HL-60 (cell line): ENCODE measurements around the gene SCN5A.

Experiments
- DNase-seq, 2 experiments: peaks; one replicate each; pipeline ENCODE4 v3.0.0-alpha.2; 2010 to 2020; ENCODE audit warnings: low read depth in 1 of 2, low spot score in 1 of 2
- H3K27ac ChIP-seq: fragments of 250-450 bp; sonication (Bioruptor Pico); replicated peaks from 2 replicates; pipeline ENCODE4 v1.5.1; 2020; ENCODE audit warnings: mild to moderate bottlenecking, moderate library complexity
- H3K27me3 ChIP-seq: fragments of 250-450 bp; sonication (Bioruptor Pico); 2 replicates; pipeline ENCODE4 v1.5.1; 2021; ENCODE audit warnings: mild to moderate bottlenecking, moderate library complexity; ENCODE audit not compliant: insufficient read depth, poor library complexity, severe bottlenecking
- H3K4me3 ChIP-seq: replicated peaks from 2 replicates; pipeline ENCODE4 v1.5.1; 2011; ENCODE audit warnings: mild to moderate bottlenecking, control low read depth, low read length; ENCODE audit not compliant: insufficient read depth
- GABPA ChIP-seq: IDR thresholded peaks from 2 replicates; pipeline ENCODE4 v1.6.1; 2012; ENCODE audit warnings: low read depth
- POLR2AphosphoS5 ChIP-seq: IDR thresholded peaks from 2 replicates; pipeline ENCODE4 v1.6.1; 2012; ENCODE audit warnings: low read depth
- SPI1 ChIP-seq: IDR thresholded peaks from 2 replicates; pipeline ENCODE4 v1.6.1; 2012; ENCODE audit warnings: low read depth, mild to moderate bottlenecking, borderline replicate concordance
- TF ChIP-seq, protein P1 (sequence below): IDR thresholded peaks from one replicate; pipeline ENCODE4 v1.5.1; 2011; ENCODE audit warnings: low read length, control low read depth, inconsistent platforms; ENCODE audit not compliant: insufficient read depth
- TF ChIP-seq, protein P2 (sequence below): IDR thresholded peaks from 2 replicates; pipeline ENCODE4 v1.6.1; 2012; ENCODE audit warnings: low read depth; ENCODE audit not compliant: insufficient replicate concordance

The SCN5A gene

DNA sequence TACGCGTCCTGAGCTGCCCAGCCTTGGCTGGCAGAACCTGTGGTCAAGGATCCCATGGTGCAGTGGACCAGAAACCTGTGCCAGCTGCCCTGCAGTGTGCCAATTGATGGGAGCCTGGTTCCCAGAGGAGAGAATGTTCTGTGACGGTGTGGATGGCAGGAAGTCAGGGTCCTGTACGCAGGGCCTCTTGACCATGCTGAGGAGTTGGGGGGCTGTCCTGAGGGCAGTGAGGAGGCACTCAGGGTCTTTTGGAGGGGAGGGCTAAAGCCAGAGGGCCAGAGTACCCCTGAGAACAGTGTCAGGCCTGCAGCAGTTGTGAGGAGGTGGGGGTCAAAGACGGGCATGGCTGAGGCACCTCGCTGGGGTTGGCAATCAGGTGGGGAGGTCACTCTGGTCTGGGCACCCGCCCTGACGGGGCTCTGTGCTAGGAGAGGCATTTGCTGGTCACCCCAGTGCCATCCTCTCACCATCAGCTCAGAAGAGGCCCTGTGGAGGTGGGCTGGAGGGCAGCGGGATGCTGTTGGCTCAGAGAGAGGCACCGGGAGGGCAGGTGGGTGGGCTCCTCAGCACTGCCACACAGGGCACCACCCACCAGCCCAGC, 61.0 kb downstream of the SCN5A start:
- no peak for DNase-seq
- H3K4me3 ChIP-seq, result no peak overlapping the region
- H3K27ac ChIP-seq, result no peak overlapping the region
- TF ChIP-seq GABPA (no peak), SPI1 (no peak), POLR2AphosphoS5 (no peak)
- TF ChIP-seq, protein P1, sequence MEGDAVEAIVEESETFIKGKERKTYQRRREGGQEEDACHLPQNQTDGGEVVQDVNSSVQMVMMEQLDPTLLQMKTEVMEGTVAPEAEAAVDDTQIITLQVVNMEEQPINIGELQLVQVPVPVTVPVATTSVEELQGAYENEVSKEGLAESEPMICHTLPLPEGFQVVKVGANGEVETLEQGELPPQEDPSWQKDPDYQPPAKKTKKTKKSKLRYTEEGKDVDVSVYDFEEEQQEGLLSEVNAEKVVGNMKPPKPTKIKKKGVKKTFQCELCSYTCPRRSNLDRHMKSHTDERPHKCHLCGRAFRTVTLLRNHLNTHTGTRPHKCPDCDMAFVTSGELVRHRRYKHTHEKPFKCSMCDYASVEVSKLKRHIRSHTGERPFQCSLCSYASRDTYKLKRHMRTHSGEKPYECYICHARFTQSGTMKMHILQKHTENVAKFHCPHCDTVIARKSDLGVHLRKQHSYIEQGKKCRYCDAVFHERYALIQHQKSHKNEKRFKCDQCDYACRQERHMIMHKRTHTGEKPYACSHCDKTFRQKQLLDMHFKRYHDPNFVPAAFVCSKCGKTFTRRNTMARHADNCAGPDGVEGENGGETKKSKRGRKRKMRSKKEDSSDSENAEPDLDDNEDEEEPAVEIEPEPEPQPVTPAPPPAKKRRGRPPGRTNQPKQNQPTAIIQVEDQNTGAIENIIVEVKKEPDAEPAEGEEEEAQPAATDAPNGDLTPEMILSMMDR, result no peak
- TF ChIP-seq, protein P2, sequence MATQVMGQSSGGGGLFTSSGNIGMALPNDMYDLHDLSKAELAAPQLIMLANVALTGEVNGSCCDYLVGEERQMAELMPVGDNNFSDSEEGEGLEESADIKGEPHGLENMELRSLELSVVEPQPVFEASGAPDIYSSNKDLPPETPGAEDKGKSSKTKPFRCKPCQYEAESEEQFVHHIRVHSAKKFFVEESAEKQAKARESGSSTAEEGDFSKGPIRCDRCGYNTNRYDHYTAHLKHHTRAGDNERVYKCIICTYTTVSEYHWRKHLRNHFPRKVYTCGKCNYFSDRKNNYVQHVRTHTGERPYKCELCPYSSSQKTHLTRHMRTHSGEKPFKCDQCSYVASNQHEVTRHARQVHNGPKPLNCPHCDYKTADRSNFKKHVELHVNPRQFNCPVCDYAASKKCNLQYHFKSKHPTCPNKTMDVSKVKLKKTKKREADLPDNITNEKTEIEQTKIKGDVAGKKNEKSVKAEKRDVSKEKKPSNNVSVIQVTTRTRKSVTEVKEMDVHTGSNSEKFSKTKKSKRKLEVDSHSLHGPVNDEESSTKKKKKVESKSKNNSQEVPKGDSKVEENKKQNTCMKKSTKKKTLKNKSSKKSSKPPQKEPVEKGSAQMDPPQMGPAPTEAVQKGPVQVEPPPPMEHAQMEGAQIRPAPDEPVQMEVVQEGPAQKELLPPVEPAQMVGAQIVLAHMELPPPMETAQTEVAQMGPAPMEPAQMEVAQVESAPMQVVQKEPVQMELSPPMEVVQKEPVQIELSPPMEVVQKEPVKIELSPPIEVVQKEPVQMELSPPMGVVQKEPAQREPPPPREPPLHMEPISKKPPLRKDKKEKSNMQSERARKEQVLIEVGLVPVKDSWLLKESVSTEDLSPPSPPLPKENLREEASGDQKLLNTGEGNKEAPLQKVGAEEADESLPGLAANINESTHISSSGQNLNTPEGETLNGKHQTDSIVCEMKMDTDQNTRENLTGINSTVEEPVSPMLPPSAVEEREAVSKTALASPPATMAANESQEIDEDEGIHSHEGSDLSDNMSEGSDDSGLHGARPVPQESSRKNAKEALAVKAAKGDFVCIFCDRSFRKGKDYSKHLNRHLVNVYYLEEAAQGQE, result no peak
- peaks cover 3% of the 10 kb centered on the region for H3K27me3 ChIP-seq

DNA sequence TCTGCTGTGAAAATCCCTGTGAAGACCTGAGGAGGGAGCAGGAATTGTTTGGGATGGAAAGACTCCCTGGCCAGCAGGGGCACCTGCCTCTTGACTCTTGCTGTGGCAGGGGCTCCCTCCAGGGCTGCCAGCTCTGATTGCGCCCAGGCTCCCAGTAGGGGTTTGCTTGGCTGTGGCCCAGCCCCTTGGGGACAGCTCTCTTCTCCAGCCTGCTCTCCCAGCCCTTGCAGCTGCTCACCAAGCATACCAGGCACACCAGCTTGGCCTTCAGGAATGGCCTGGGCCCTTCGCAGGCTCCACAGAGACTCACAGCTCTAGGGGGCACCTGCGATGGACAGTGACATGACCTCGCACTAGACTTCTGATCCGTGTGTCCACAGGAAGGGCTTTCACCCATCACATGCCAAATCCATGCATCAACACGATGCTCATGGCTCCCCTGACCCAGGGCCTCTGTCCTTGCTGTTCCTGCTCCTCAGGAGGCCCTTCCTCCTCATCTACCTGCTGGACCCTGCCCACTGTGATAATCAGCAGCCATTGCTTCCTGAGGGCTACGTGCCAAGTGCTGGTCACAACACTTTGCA, 61.8 kb downstream of the SCN5A start:
- no peak for DNase-seq
- peaks cover 3% of the 10 kb centered on the region for H3K27me3 ChIP-seq
- TF ChIP-seq GABPA (no peak), SPI1 (no peak), POLR2AphosphoS5 (no peak)
- TF ChIP-seq, protein P1, result no peak
- TF ChIP-seq, protein P2, result no peak
- H3K27ac ChIP-seq, result no peak overlapping the region
- no peak overlapping the region for H3K4me3 ChIP-seq

DNA sequence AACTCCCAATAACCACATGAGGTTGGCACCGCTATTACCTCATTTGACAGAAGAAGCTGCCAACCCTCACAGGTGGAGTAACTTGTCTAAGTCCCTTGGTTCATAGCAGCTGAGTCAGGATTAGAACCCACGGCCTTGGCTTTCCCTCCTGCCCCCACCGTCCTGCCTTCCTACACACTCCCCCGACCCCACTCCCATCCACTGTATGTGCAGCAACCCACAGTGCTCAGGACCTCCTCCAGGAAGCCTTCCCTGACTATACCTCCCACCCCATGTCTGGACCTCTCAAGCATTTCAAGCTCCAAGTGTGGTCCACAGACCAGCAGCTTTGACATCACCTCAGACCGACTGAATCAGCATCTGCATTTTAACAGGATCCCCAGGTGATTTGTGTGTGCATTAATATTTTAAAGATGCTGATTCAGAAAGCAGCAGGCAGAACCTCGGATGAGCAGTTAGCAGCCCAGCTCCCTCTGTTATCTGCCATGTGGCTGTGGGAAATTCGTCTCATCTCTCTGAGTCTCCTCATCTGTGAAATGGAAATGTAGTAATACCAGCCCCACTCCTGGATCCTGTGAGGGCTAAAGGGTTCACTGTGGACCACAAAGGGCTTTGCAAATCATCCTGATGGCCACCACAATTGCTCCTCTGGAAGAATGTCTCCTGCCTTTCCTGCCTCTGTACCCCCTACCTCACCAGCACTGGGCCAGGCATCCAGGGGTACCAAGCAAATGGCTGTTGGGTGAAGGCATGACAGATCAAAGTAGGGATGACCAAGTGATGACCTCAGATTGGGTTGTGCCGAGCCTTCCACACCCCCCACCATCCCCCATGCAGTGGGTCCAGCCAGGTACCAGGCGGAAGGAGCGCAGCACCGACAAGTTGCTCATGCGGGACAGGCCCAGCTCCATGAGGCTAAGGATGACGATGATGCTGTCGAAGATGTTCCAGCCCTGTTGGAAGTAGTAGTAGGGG, 62.7 kb downstream of the SCN5A start:
- H3K4me3 ChIP-seq, result no peak overlapping the region
- H3K27me3 ChIP-seq, result no peaks in the 10 kb centered on the region
- DNase-seq, result no peak
- no peak overlapping the region for H3K27ac ChIP-seq
- TF ChIP-seq, protein P1, result no peak
- TF ChIP-seq SPI1 (no peak), GABPA (no peak)
